ENCODE measurements around the gene PFDN6. TPM values are rescaled to one million over a fixed set of nuclear protein-coding genes. Genes with fewer than 3 reads are reported as not detected.

The PFDN6 gene
- total and polyA plus RNA-seq, 10 of the 15 experiments (the other 5 are each of a cell fraction or from before 2014, with no cell fraction given) = 3.1 to 168 (median 82.6) TPM

GRCh38 chr6:33297956-33298772 is 8.8 kb downstream of the PFDN6 start:
- peak overlapping the region; percentile 100 for H3K4me3 ChIP-seq
- peaks cover 0 to 10% of the 10 kb centered on the region in 2 experiments for H3K36me3 ChIP-seq (ENCODE audit: control insufficient read depth in 2 of 2, insufficient read depth in 2 of 2, low read length in 1 of 2)
- CTCF ChIA-PET = interaction anchor here (1.6 to 4.5 kb wide), 4 partner anchors 10 to 49 kb away, joined by 5 to 30 read pairs (median 23); partner anchors contain the start of genes B3GALT4 and TAPBP
- H3K27me3 ChIP-seq (replicated peaks in 1 of 2; ENCODE audit: control insufficient read depth in 2 of 2, insufficient read depth in 2 of 2, low read length in 1 of 2) = no peaks in the 10 kb centered on the region
- H3K9me3 ChIP-seq (replicated peaks; ENCODE audit: control insufficient read depth, insufficient read depth, low read length) = no peaks in the 10 kb centered on the region
- peak overlapping the region; percentile 2; the same call in 1 of the 2 replicates for H2AFZ ChIP-seq (ENCODE audit: control insufficient read depth, low read depth, low read length)
- POLR2A ChIA-PET = interaction anchor here (0.6 to 3.4 kb wide), 13 partner anchors 9 to 271 kb away, joined by 3 to 41 read pairs (median 4); partner anchors contain the start of genes B3GALT4, PFDN6, RPS18 and TAPBP
- H3K9ac ChIP-seq (ENCODE audit: control insufficient read depth, insufficient read depth, low read length) = peak overlapping the region; percentile 82
- no peaks in the 10 kb centered on the region for H4K20me1 ChIP-seq (ENCODE audit: control insufficient read depth, insufficient read depth)
- in situ Hi-C loops (cut with MboI) = no loop called here
- peak overlapping the region; percentile 86 for H3K27ac ChIP-seq (ENCODE audit: control insufficient read depth, insufficient read depth)
- SMC1A ChIA-PET (ENCODE audit: uncharacterized antibody, unreplicated experiment) = interaction anchor here (0.6 to 2.1 kb wide), 7 partner anchors 9 to 47 kb away, joined by 3 to 13 read pairs (median 7); partner anchors contain the start of genes B3GALT4, PFDN6, TAPBP and WDR46
- intact Hi-C loops (cut with micrococcal nuclease; ENCODE audit: unreplicated experiment) = loop anchor here (1.0 kb wide), 1 partner anchor 9 kb away; the partner anchor contains the start of genes PFDN6 and WDR46
- peaks cover 11% of the 10 kb centered on the region for H3K4me1 ChIP-seq (ENCODE audit: control insufficient read depth, insufficient read depth, low read length)
- no TSS peak for BruUV-seq (replicated peaks)
- RAD21 ChIA-PET (ENCODE audit: unreplicated experiment) = interaction anchor here (0.6 to 2.0 kb wide), 12 partner anchors 9 to 210 kb away, joined by 3 to 14 read pairs (median 4); partner anchors contain the start of genes B3GALT4, PFDN6, RPS18 and TAPBP
- 0% methylated on average over 20 of the region's 42 CpGs for WGBS (ENCODE audit: insufficient coverage, insufficient replicate concordance, low lambda C conversion rate, missing lambda C conversion rate)
- DNase-seq (ENCODE audit: low read depth, low spot score) (no peak), ATAC-seq (peak; percentile 62), FAIRE-seq (peak; percentile 69)
- peaks cover 4% of the 10 kb centered on the region; the same call in 1 of the 2 replicates for H3K79me2 ChIP-seq (ENCODE audit: control insufficient read depth, insufficient read depth, low read length)
- peak overlapping the region; percentile 93 for H3K4me2 ChIP-seq (ENCODE audit: control insufficient read depth, insufficient read depth)
- TF ChIP-seq YY1 (IDR thresholded peaks at IDR 0.05; ENCODE audit: low read depth, low read length) = 0 out of 2 replicates have a peak, but pooled peaks have one; percentile 15
- TF ChIP-seq FOXK2 (IDR thresholded peaks at IDR 0.05) = peak; percentile 34; the same call in 1 of the 2 replicates
- TF ChIP-seq ZNF687 (IDR thresholded peaks at IDR 0.05) = no peak
- peak; percentile 41; the same call in 1 of the 2 replicates for TF ChIP-seq BACH1 (IDR thresholded peaks at IDR 0.05; ENCODE audit: borderline replicate concordance)
- peak; percentile 93 for TF ChIP-seq NKRF (conservative IDR thresholded peaks at IDR 0.05)
- peak; percentile 74; the same call in 1 of the 2 replicates for TF ChIP-seq SIN3A (IDR thresholded peaks at IDR 0.05; ENCODE audit: low read depth, low read length)
- TF ChIP-seq NR2C2 (IDR thresholded peaks at IDR 0.05; ENCODE audit: borderline replicate concordance, control insufficient read depth, insufficient read length, low read depth) = no peak
- TF ChIP-seq MLLT1 (IDR thresholded peaks at IDR 0.05) = 0 out of 2 replicates have a peak, but pooled peaks have one; percentile 25
- TF ChIP-seq HDGF (IDR thresholded peaks at IDR 0.05) = 0 out of 2 replicates have a peak, but pooled peaks have one; percentile 69
- TF ChIP-seq FOS (IDR thresholded peaks at IDR 0.05; ENCODE audit: borderline replicate concordance, extremely low read depth, insufficient read length) = no peak
- TF ChIP-seq EGR1 (IDR thresholded peaks at IDR 0.05; ENCODE audit: borderline replicate concordance in 1 of 2, low read depth in 2 of 2, low read length in 2 of 2) = peak in 1 of 2 experiments; percentile 47; a peak in 2 of 3 replicates
- TF ChIP-seq SP1 (IDR thresholded peaks at IDR 0.05; ENCODE audit: low read depth, low read length) = peak; percentile 17
- TF ChIP-seq POLR2A (IDR thresholded peaks at IDR 0.05; ENCODE audit: low read depth, low read length) = 0 out of 2 replicates have a peak, but pooled peaks have one; percentile 52
- no peak for TF ChIP-seq SUPT20H (IDR thresholded peaks at IDR 0.05; ENCODE audit: borderline replicate concordance, control insufficient read depth, low read depth, low read length)
